Neural cell (in vitro differentiated cells): ENCODE measurements around the gene RFC5. TPM values are rescaled to one million over a fixed set of nuclear protein-coding genes. Genes with fewer than 3 reads are reported as not detected.

ENCODE experiments used
- H2AFZ ChIP-seq: fragments of 200-600, 300-800 bp; sonication (generic), shearing (Covaris generic); 2 replicates; pipeline ENCODE4 v1.6.0; 2014; ENCODE audit warnings: low read depth, mild to moderate bottlenecking, antibody characterized with exemption, low read length, moderate library complexity
- H3F3A ChIP-seq: fragments of 200-600 bp; shearing (Covaris generic); 2 replicates; pipeline ENCODE4 v1.6.1; 2016; ENCODE audit warnings: mild to moderate bottlenecking, moderate library complexity, mixed read lengths, antibody characterized with exemption, low read length; ENCODE audit not compliant: insufficient read depth, poor library complexity, severe bottlenecking
- H3K27ac ChIP-seq: fragments of 200-600, 300-800 bp; sonication (generic), shearing (Covaris generic); 2 replicates; pipeline ENCODE4 v1.5.1; 2014; ENCODE audit warnings: mild to moderate bottlenecking, low read length, moderate library complexity
- H3K27me3 ChIP-seq: fragments of 300-800, 200-600 bp; sonication (generic), shearing (Covaris generic); 2 replicates; pipeline ENCODE4 v1.6.0; 2014; ENCODE audit warnings: mild to moderate bottlenecking, low read depth, low read length, moderate library complexity; ENCODE audit not compliant: insufficient read depth
- H3K36me3 ChIP-seq: fragments of 300-800, 200-600 bp; sonication (generic), shearing (Covaris generic); 2 replicates; pipeline ENCODE4 v1.5.1; 2014; ENCODE audit warnings: mild to moderate bottlenecking, antibody characterized with exemption, low read length, moderate library complexity; ENCODE audit not compliant: insufficient read depth
- H3K4me2 ChIP-seq: fragments of 300-800, 200-600 bp; sonication (generic), shearing (Covaris generic); 2 replicates; pipeline ENCODE4 v1.6.0; 2014; ENCODE audit warnings: mild to moderate bottlenecking, low read length
- H3K4me3 ChIP-seq: fragments of 300-800, 200-600 bp; sonication (generic), shearing (Covaris generic); 2 replicates; pipeline ENCODE4 v1.5.1; 2014; ENCODE audit warnings: mild to moderate bottlenecking, low read length, moderate library complexity
- H3K79me2 ChIP-seq: fragments of 200-600 bp; shearing (Covaris generic); replicated peaks from 2 replicates; pipeline ENCODE4 v1.6.0; 2014; ENCODE audit warnings: mild to moderate bottlenecking, low read length, moderate library complexity; ENCODE audit not compliant: insufficient read depth
- H3K9ac ChIP-seq: fragments of 300-800, 200-600 bp; sonication (generic), shearing (Covaris generic); 2 replicates; pipeline ENCODE4 v1.6.1; 2016; ENCODE audit warnings: mild to moderate bottlenecking, low read length, mixed read lengths
- H3K9me2 ChIP-seq: fragments of 200-600 bp; shearing (Covaris generic); 2 replicates; pipeline ENCODE4 v1.6.1; 2016; ENCODE audit warnings: mild to moderate bottlenecking, low read length, mixed read lengths; ENCODE audit not compliant: insufficient read depth
- H3K9me3 ChIP-seq: fragments of 200-600, 300-800 bp; sonication (generic), shearing (Covaris generic); 2 replicates; pipeline ENCODE4 v1.6.1; 2016; ENCODE audit warnings: mild to moderate bottlenecking, mixed run types, low read length, moderate library complexity, mixed read lengths
- H4K20me1 ChIP-seq: fragments of 200-600 bp; shearing (Covaris generic); 2 replicates; pipeline ENCODE4 v1.6.1; 2016; ENCODE audit warnings: mild to moderate bottlenecking, mixed run types; ENCODE audit not compliant: insufficient read depth
- EP300 ChIP-seq: fragments of 450-650 bp; conservative IDR thresholded peaks from 2 replicates; pipeline ENCODE4 v1.6.1; 2014; ENCODE audit warnings: antibody characterized with exemption, mild to moderate bottlenecking, moderate library complexity; ENCODE audit not compliant: poor library complexity, severe bottlenecking
- EZH2 ChIP-seq: fragments of 200-600, 300-800 bp; shearing (Covaris generic), sonication (generic); IDR thresholded peaks from 2 replicates; pipeline ENCODE4 v1.6.1; 2014; ENCODE audit warnings: antibody characterized with exemption, low read length, borderline replicate concordance, mild to moderate bottlenecking; ENCODE audit not compliant: insufficient read depth, poor library complexity, severe bottlenecking
- MXI1 ChIP-seq: fragments of 450-650 bp; conservative IDR thresholded peaks from 2 replicates; pipeline ENCODE4 v1.6.1; 2014; ENCODE audit warnings: antibody characterized with exemption, mild to moderate bottlenecking; ENCODE audit not compliant: poor library complexity, severe bottlenecking
- POLR2AphosphoS5 ChIP-seq: IDR thresholded peaks from 2 replicates; pipeline ENCODE4 v1.6.1; 2012
- RAD21 ChIP-seq: fragments of 450-650 bp; conservative IDR thresholded peaks from 2 replicates; pipeline ENCODE4 v1.6.1; 2014; ENCODE audit warnings: antibody characterized with exemption, mild to moderate bottlenecking, moderate library complexity
- SMC3 ChIP-seq: fragments of 450-650 bp; conservative IDR thresholded peaks from 2 replicates; pipeline ENCODE4 v1.6.1; 2014; ENCODE audit warnings: antibody characterized with exemption, mild to moderate bottlenecking, moderate library complexity; ENCODE audit not compliant: poor library complexity
- TAF1 ChIP-seq: IDR thresholded peaks from 2 replicates; pipeline ENCODE4 v1.6.1; 2012; ENCODE audit warnings: low read depth
- polyA plus RNA-seq: library from polyadenylated mRNA; depleted of rRNA; stranded (reverse); fragments of >200 nt; gene quantifications from 2 replicates; pipeline ENCODE4 v1.2.3, GENCODE V29; 2014
- TF ChIP-seq, protein P1 (sequence below): IDR thresholded peaks from 2 replicates; pipeline ENCODE4 v1.6.1; 2012; ENCODE audit warnings: borderline replicate concordance
- TF ChIP-seq, protein P2 (sequence below): fragments of 450-650 bp; IDR thresholded peaks from 2 replicates; pipeline ENCODE4 v1.5.1; 2014; ENCODE audit warnings: antibody characterized with exemption, mild to moderate bottlenecking, moderate library complexity; ENCODE audit not compliant: poor library complexity, severe bottlenecking

RFC5 gene
- polyA plus RNA-seq, 1 donor from 2014 or later = 39.4 TPM

DNA sequence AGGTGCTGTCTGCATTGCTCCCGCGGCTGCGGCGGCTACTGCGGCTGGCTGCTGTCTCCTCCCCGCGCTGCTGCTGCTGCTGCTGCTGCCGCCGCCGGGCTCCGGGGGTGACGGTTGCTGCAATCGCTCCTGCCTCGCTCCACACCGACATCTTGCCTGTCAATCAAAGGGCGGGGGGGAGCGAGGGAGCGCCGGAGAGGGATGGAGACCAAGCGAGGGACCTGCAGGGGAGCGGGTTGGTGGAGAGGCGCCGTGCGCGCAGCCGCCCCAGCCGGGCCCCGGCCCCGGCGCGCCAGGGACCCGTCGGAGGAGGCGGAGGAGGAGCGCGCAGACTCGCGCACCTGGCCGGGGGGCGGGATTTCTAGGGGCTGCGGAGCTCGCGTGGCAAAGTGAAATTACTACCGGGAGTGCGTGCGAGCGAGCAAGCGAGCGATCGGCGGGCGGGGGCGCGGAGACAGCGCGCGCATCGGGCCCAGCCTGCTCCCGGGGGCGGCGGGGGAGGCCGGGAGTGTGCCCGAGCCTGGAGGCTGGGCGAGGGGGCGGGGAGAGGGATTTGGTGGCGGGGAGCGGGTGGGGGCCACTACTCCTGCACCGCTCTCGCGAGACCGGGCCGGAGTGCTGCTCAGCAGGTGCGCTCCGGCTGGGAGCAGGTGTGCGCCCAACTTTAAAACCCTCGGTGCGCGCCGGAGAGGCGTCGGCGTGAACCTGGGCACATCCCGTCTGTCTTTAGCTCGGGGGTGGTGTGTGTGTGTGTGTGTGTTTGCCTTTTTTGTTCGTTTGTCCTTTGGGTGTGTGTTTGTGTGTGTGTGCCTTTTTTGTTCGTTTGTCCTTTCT, 47.5 kb upstream of the RFC5 start, which contains the start of gene KSR2:
KSR2 (minus strand) TSS at position 165 of the 834 bp plus-strand sequence. CDS start 735 bp downstream, outside the sequence.
- Histone ChIP-seq H3K36me3 (no peaks in the 10 kb centered on the region), H3K9me2 (no peaks in the 10 kb centered on the region), H4K20me1 (no peaks in the 10 kb centered on the region), H3K9ac (peak within 1 kb of the TSS; percentile 95), H2AFZ (peak within 1 kb of the TSS; percentile 80), H3K9me3 (peaks cover 4% of the 10 kb centered on the region), H3F3A (peaks cover 4% of the 10 kb centered on the region), H3K27me3 (no peaks in the 10 kb centered on the region), H3K4me3 (peak within 1 kb of the TSS; percentile 81), H3K27ac (peak within 1 kb of the TSS; percentile 96), H3K4me2 (peak within 1 kb of the TSS; percentile 66), H3K79me2 (peaks cover 34% of the 10 kb centered on the region)
- TF ChIP-seq, protein P1, sequence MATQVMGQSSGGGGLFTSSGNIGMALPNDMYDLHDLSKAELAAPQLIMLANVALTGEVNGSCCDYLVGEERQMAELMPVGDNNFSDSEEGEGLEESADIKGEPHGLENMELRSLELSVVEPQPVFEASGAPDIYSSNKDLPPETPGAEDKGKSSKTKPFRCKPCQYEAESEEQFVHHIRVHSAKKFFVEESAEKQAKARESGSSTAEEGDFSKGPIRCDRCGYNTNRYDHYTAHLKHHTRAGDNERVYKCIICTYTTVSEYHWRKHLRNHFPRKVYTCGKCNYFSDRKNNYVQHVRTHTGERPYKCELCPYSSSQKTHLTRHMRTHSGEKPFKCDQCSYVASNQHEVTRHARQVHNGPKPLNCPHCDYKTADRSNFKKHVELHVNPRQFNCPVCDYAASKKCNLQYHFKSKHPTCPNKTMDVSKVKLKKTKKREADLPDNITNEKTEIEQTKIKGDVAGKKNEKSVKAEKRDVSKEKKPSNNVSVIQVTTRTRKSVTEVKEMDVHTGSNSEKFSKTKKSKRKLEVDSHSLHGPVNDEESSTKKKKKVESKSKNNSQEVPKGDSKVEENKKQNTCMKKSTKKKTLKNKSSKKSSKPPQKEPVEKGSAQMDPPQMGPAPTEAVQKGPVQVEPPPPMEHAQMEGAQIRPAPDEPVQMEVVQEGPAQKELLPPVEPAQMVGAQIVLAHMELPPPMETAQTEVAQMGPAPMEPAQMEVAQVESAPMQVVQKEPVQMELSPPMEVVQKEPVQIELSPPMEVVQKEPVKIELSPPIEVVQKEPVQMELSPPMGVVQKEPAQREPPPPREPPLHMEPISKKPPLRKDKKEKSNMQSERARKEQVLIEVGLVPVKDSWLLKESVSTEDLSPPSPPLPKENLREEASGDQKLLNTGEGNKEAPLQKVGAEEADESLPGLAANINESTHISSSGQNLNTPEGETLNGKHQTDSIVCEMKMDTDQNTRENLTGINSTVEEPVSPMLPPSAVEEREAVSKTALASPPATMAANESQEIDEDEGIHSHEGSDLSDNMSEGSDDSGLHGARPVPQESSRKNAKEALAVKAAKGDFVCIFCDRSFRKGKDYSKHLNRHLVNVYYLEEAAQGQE = peak; percentile 65
- TF ChIP-seq RAD21 = peak; percentile 48
- TF ChIP-seq TAF1 = peak; percentile 73
- peak; percentile 80 for TF ChIP-seq MXI1
- TF ChIP-seq EZH2 = no peak
- TF ChIP-seq POLR2AphosphoS5 = peak; percentile 77
- TF ChIP-seq, protein P2, sequence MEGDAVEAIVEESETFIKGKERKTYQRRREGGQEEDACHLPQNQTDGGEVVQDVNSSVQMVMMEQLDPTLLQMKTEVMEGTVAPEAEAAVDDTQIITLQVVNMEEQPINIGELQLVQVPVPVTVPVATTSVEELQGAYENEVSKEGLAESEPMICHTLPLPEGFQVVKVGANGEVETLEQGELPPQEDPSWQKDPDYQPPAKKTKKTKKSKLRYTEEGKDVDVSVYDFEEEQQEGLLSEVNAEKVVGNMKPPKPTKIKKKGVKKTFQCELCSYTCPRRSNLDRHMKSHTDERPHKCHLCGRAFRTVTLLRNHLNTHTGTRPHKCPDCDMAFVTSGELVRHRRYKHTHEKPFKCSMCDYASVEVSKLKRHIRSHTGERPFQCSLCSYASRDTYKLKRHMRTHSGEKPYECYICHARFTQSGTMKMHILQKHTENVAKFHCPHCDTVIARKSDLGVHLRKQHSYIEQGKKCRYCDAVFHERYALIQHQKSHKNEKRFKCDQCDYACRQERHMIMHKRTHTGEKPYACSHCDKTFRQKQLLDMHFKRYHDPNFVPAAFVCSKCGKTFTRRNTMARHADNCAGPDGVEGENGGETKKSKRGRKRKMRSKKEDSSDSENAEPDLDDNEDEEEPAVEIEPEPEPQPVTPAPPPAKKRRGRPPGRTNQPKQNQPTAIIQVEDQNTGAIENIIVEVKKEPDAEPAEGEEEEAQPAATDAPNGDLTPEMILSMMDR = peak; percentile 16
- TF ChIP-seq SMC3 = no peak
- peak; percentile 73 for TF ChIP-seq EP300

DNA sequence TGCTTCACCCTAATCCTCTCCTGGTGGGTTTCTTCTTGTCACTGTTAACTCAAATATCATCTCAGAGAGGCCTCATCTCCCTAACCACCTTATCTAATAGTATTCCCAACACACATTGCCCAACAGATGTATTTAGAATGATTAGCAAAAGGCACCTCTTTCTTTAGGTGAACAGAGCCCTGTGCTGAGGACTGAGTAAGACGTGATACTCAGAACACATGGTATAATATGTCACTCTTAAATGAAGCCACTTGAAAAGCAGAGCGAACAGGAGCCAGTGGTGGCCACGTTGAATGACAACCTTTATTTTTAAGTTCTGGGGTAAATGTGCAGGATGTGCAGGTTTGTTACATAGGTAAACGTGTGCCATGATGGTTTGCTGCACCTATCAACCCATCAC, 46.2 kb upstream of the RFC5 start:
- Histone ChIP-seq H2AFZ (no peak overlapping the region), H3K36me3 (no peaks in the 10 kb centered on the region), H3K4me3 (no peak overlapping the region), H3K79me2 (peaks cover 25% of the 10 kb centered on the region), H3K27me3 (no peaks in the 10 kb centered on the region), H4K20me1 (no peaks in the 10 kb centered on the region), H3F3A (peaks cover 4% of the 10 kb centered on the region), H3K4me2 (no peak overlapping the region), H3K9me3 (peaks cover 4% of the 10 kb centered on the region), H3K9me2 (no peaks in the 10 kb centered on the region), H3K9ac (no peak overlapping the region), H3K27ac (no peak overlapping the region)
- TF ChIP-seq SMC3 = no peak
- TF ChIP-seq EZH2 = no peak
- no peak for TF ChIP-seq EP300
- no peak for TF ChIP-seq RAD21
- TF ChIP-seq, protein P1 = no peak
- no peak for TF ChIP-seq TAF1
- no peak for TF ChIP-seq POLR2AphosphoS5
- TF ChIP-seq, protein P2 = no peak
- TF ChIP-seq MXI1 = no peak
